WTC11 (cell line): ENCODE results near the gene FBXL7. TPM values are rescaled to one million over a fixed set of nuclear protein-coding genes. Genes with fewer than 3 reads are reported as not detected.

Source experiments
- ATAC-seq: fragments of 200-7000 bp; cut with Tn5 transposase; 2 replicates; pipeline ENCODE4 v1.10.0; 2021; ENCODE audit warnings: mild to moderate bottlenecking, moderate library complexity
- CTCF ChIA-PET: fragments of 300-600 bp; sonication (Branson Sonifier 250); formaldehyde crosslinking; loops from one replicate; lab custom pipeline; 2021; ENCODE audit warnings: antibody characterized with exemption; lab: Charles Lee
- POLR2A ChIA-PET: fragments of 350-600 bp; sonication (Branson Sonifier 250); formaldehyde crosslinking; loops from one replicate; lab custom pipeline; 2021; ENCODE audit warnings: antibody characterized with exemption; lab: Charles Lee
- DNase-seq: peaks from one replicate; pipeline ENCODE4 v3.0.0; 2021; ENCODE audit warnings: low spot score
- H3K27ac Mint-ChIP-seq: 2 replicates; pipeline ENCODE4 v1.8.0; 2021; ENCODE audit warnings: mixed read lengths
- H3K27me3 Mint-ChIP-seq: 2 replicates; pipeline ENCODE4 v1.8.0; 2021; ENCODE audit warnings: low read depth, mild to moderate bottlenecking, moderate library complexity, mixed read lengths
- H3K36me3 Mint-ChIP-seq: 2 replicates; pipeline ENCODE4 v1.8.0; 2021; ENCODE audit warnings: mixed read lengths
- H3K4me1 Mint-ChIP-seq: 2 replicates; pipeline ENCODE4 v1.8.0; 2022; ENCODE audit warnings: mixed read lengths
- H3K4me3 Mint-ChIP-seq: 2 replicates; pipeline ENCODE4 v1.8.0; 2021; ENCODE audit warnings: mild to moderate bottlenecking, moderate library complexity, mixed read lengths
- H3K9me3 Mint-ChIP-seq: 2 replicates; pipeline ENCODE4 v1.8.0; 2021; ENCODE audit warnings: mixed read lengths
- AR ChIP-seq: fragments of 250-450 bp; sonication (Bioruptor Pico); IDR thresholded peaks from 2 replicates; pipeline ENCODE4 v1.9.0; 2021; ENCODE audit warnings: mild to moderate bottlenecking
- ATF6 ChIP-seq: sonication (generic); formaldehyde crosslinking; IDR thresholded peaks from 2 replicates; pipeline ENCODE4 v1.8.1; 2023; ENCODE audit warnings: mild to moderate bottlenecking, missing genetic modification reagents
- CBFB ChIP-seq: sonication (generic); formaldehyde crosslinking; IDR thresholded peaks from 2 replicates; pipeline ENCODE4 v1.8.1; 2022; ENCODE audit warnings: mild to moderate bottlenecking, low read depth, missing genetic modification reagents
- ETV6 ChIP-seq: sonication (generic); formaldehyde crosslinking; IDR thresholded peaks from 2 replicates; pipeline ENCODE4 v1.8.1; 2022; ENCODE audit warnings: mild to moderate bottlenecking, missing genetic modification reagents
- FOXJ3 ChIP-seq: sonication (generic); formaldehyde crosslinking; IDR thresholded peaks from 2 replicates; pipeline ENCODE4 v1.9.0; 2021; ENCODE audit warnings: missing genetic modification reagents, mild to moderate bottlenecking, borderline replicate concordance
- FOXP1 ChIP-seq: sonication (generic); formaldehyde crosslinking; IDR thresholded peaks from 2 replicates; pipeline ENCODE4 v1.8.0; 2022; ENCODE audit warnings: missing genetic modification reagents, mild to moderate bottlenecking, moderate library complexity, borderline replicate concordance
- FOXP4 ChIP-seq: sonication (generic); formaldehyde crosslinking; IDR thresholded peaks from 2 replicates; pipeline ENCODE4 v1.8.0; 2022; ENCODE audit warnings: mild to moderate bottlenecking, missing genetic modification reagents
- GABPB1 ChIP-seq: sonication (generic); formaldehyde crosslinking; IDR thresholded peaks from 2 replicates; pipeline ENCODE4 v1.8.1; 2023; ENCODE audit warnings: mild to moderate bottlenecking, missing genetic modification reagents
- HMGXB4 ChIP-seq: sonication (generic); formaldehyde crosslinking; IDR thresholded peaks from 2 replicates; pipeline ENCODE4 v1.8.1; 2023; ENCODE audit warnings: mild to moderate bottlenecking, moderate library complexity, missing genetic modification reagents
- IRF2 ChIP-seq: sonication (generic); formaldehyde crosslinking; IDR thresholded peaks from 2 replicates; pipeline ENCODE4 v1.8.0; 2022; ENCODE audit warnings: low read depth, missing genetic modification reagents, borderline replicate concordance
- JUN ChIP-seq: sonication (generic); formaldehyde crosslinking; IDR thresholded peaks from 2 replicates; pipeline ENCODE4 v1.8.0; 2023; ENCODE audit warnings: mild to moderate bottlenecking, missing genetic modification reagents
- KAT7 ChIP-seq: sonication (generic); formaldehyde crosslinking; IDR thresholded peaks from 2 replicates; pipeline ENCODE4 v1.8.1; 2023; ENCODE audit warnings: missing genetic modification reagents, mild to moderate bottlenecking, borderline replicate concordance
- NFATC4 ChIP-seq: fragments of 250-450 bp; sonication (Bioruptor Pico); IDR thresholded peaks from 2 replicates; pipeline ENCODE4 v1.9.0; 2021; ENCODE audit warnings: mild to moderate bottlenecking
- NR2C2 ChIP-seq: sonication (generic); formaldehyde crosslinking; IDR thresholded peaks from 2 replicates; pipeline ENCODE4 v1.8.0; 2022; ENCODE audit warnings: mild to moderate bottlenecking, missing genetic modification reagents
- PREB ChIP-seq: sonication (generic); formaldehyde crosslinking; IDR thresholded peaks from 2 replicates; pipeline ENCODE4 v1.8.1; 2022; ENCODE audit warnings: mild to moderate bottlenecking, missing genetic modification reagents, moderate library complexity, borderline replicate concordance
- RORB ChIP-seq: fragments of 250-450 bp; sonication (Bioruptor Pico); IDR thresholded peaks from 2 replicates; pipeline ENCODE4 v1.9.0; 2021; ENCODE audit warnings: mild to moderate bottlenecking
- SOX15 ChIP-seq: fragments of 250-450 bp; sonication (Bioruptor Pico); IDR thresholded peaks from 2 replicates; pipeline ENCODE4 v1.9.0; 2021; ENCODE audit warnings: mild to moderate bottlenecking
- STAT6 ChIP-seq: sonication (generic); formaldehyde crosslinking; conservative IDR thresholded peaks from 2 replicates; pipeline ENCODE4 v1.8.1; 2023; ENCODE audit warnings: mild to moderate bottlenecking, low read depth, missing genetic modification reagents, moderate library complexity
- TCF7 ChIP-seq: sonication (generic); formaldehyde crosslinking; IDR thresholded peaks from 2 replicates; pipeline ENCODE4 v1.8.0; 2022; ENCODE audit warnings: mild to moderate bottlenecking, low read depth, missing genetic modification reagents, moderate library complexity
- TEAD1 ChIP-seq: sonication (generic); formaldehyde crosslinking; IDR thresholded peaks from 2 replicates; pipeline ENCODE4 v1.8.0; 2022; ENCODE audit warnings: mild to moderate bottlenecking, missing genetic modification reagents
- ZBTB21 ChIP-seq: sonication (generic); formaldehyde crosslinking; IDR thresholded peaks from 2 replicates; pipeline ENCODE4 v1.8.1; 2023; ENCODE audit warnings: mild to moderate bottlenecking, missing genetic modification reagents, borderline replicate concordance
- ZNF396 ChIP-seq: fragments of 250-450 bp; sonication (Bioruptor Pico); IDR thresholded peaks from 2 replicates; pipeline ENCODE4 v1.8.0; 2021; ENCODE audit warnings: mild to moderate bottlenecking, moderate library complexity, borderline replicate concordance
- total RNA-seq: library from RNA; stranded (reverse); gene quantifications from 3 replicates; pipeline ENCODE4 v1.2.3, GENCODE V29; 2021

The FBXL7 gene
- total RNA-seq, 1 experiment from 2014 or later, result 13.8 TPM

- H3K36me3 Mint-ChIP-seq, result peaks cover 24% of the 10 kb centered on the region
- H3K4me1 Mint-ChIP-seq, result peaks cover 10% of the 10 kb centered on the region
- POLR2A ChIA-PET, result no interaction called here
- DNase-seq (no peak), ATAC-seq (no peak)
- H3K4me3 Mint-ChIP-seq, result no peak overlapping the region
- H3K27ac Mint-ChIP-seq, result no peak overlapping the region
- TF ChIP-seq CBFB (CRISPR knock-in tag), result no peak
- TF ChIP-seq NFATC4 (CRISPR knock-in tag), result no peak
- no peak for TF ChIP-seq ETV6 (CRISPR knock-in tag)
- no peak for TF ChIP-seq FOXP1
- no peak for TF ChIP-seq GABPB1 (CRISPR knock-in tag)
- no peak for TF ChIP-seq SOX15 (CRISPR knock-in tag)
- peaks cover 4% of the 10 kb centered on the region for H3K27me3 Mint-ChIP-seq
- CTCF ChIA-PET, result no interaction called here
- H3K9me3 Mint-ChIP-seq, result peaks cover 42% of the 10 kb centered on the region
Observed at GRCh38 chr5:15808577-15808976, 308.6 kb downstream of the FBXL7 start.

GRCh38 chr5:15819617-15820016 lies 319.6 kb downstream of the FBXL7 start:
- H3K4me3 Mint-ChIP-seq, result no peak overlapping the region
- H3K36me3 Mint-ChIP-seq, result no peaks in the 10 kb centered on the region; the same call in 1 of the 2 replicates
- no peak for DNase-seq
- ChIA-PET CTCF (no interaction called here), POLR2A (interaction anchor here (0.6 kb wide), 1 partner anchor 185 kb away, joined by 4 read pairs; no protein-coding TSS in a partner anchor)
- H3K27ac Mint-ChIP-seq, result no peak overlapping the region
- no peak for ATAC-seq
- no peaks in the 10 kb centered on the region for H3K27me3 Mint-ChIP-seq
- H3K4me1 Mint-ChIP-seq, result no peaks in the 10 kb centered on the region
- no peak for TF ChIP-seq KAT7 (CRISPR knock-in tag)
- TF ChIP-seq TCF7 (CRISPR knock-in tag), result no peak
- no peak for TF ChIP-seq FOXJ3 (CRISPR knock-in tag)
- no peak for TF ChIP-seq JUN (CRISPR knock-in tag)
- no peak for TF ChIP-seq HMGXB4 (CRISPR knock-in tag)
- TF ChIP-seq ZBTB21 (CRISPR knock-in tag), result no peak
- TF ChIP-seq ATF6, result no peak
- TF ChIP-seq ZNF396 (CRISPR knock-in tag), result no peak
- no peak for TF ChIP-seq SOX15 (CRISPR knock-in tag)
- no peak for TF ChIP-seq FOXP4 (CRISPR knock-in tag)
- TF ChIP-seq RORB, result no peak
- TF ChIP-seq PREB (CRISPR knock-in tag), result no peak
- peaks cover 16% of the 10 kb centered on the region for H3K9me3 Mint-ChIP-seq

GRCh38 chr5:15821506-15821905 lies 321.5 kb downstream of the FBXL7 start:
- ATAC-seq, result no peak
- no peak overlapping the region for H3K4me3 Mint-ChIP-seq
- peaks cover 12% of the 10 kb centered on the region for H3K9me3 Mint-ChIP-seq
- H3K27me3 Mint-ChIP-seq, result no peaks in the 10 kb centered on the region
- no peak for DNase-seq
- no peaks in the 10 kb centered on the region; the same call in 1 of the 2 replicates for H3K36me3 Mint-ChIP-seq
- no peak overlapping the region for H3K27ac Mint-ChIP-seq
- peaks cover 10% of the 10 kb centered on the region for H3K4me1 Mint-ChIP-seq
- ChIA-PET CTCF (interaction anchor here (1.2 kb wide), 1 partner anchor 101 kb away, joined by 3 read pairs; no protein-coding TSS in a partner anchor), POLR2A (no interaction called here)
- TF ChIP-seq AR (CRISPR knock-in tag) (no peak), STAT6 (CRISPR knock-in tag) (no peak), IRF2 (CRISPR knock-in tag) (no peak), NR2C2 (CRISPR knock-in tag) (no peak), TEAD1 (CRISPR knock-in tag) (no peak)
